Jurkat, Clone E6-1 (cell line): ENCODE data around the gene RIC3.
"Not testable (repeated sequence)": the region's sequence is repeated elsewhere in the genome, so short reads cannot be mapped to it uniquely, and the experiment has no call there.

ENCODE experiments used
- DNase-seq: peaks from one replicate; pipeline ENCODE4 v3.0.0-alpha.2; 2011; ENCODE audit warnings: low read depth, low spot score
- H3K4me3 ChIP-seq: 2 replicates; pipeline ENCODE4 v1.5.1; 2011; ENCODE audit warnings: mild to moderate bottlenecking, low read length, control low read depth, moderate library complexity

Gene RIC3

DNA sequence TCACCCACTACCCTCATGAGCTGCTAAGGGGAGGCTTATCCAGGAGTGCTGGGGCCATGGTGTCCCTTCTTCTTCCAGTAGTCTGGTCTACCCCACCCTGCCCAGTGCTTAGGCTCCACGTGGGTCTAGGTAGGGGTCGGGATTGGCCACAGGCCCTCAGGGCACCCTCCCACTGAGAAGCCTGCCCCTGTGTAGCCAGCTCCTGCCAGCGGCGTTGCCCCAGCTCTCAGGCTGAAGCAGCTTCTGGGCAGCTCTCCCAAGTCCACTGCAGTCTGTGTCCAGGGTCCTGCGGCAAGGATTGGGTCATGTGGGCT is 24.0 kb upstream of the RIC3 start:
- no peak overlapping the region for H3K4me3 ChIP-seq
- DNase-seq: no peak

DNA sequence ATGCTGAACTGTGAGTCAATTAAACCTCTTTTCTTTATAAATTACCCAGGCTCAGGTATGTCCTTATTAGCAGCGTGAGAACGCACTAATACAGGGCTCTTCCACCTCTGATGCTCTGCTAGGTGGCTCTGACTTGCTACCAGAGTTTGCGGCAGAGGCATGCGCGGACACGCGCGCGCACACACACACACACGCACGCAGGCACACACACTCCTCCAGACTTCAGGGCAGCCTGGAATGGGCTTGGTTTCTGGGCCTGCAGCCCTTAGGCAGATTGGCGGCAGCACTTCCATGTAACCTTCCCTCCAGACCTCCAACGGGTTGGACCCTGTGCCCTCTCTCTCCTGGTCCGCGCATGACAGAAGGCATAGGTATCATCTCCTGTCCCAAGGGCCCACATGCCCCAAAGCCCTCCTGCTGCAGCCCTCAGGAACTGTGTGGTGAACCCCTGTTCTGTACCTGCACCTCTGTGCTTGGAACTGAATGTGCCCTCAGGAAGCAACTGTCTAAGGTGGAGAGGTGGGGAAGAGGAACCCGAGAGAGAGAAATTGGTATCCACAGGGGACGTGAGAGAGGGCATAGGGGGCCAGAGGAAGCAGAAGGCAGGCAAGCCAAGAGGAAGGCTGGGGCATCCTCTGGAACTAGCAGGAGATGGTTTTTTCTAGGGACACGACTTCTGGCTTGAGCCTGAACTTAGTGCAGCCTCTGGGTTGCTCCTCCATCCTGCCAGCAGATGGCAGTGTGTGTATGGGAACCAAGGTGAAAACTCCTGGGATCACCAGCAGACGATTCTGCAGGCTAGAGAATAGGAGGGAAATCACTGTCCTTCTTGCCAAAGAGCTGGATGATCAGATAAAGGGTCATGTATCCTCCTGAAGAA is 23.4 kb upstream of the RIC3 start:
- H3K4me3 ChIP-seq: no peak overlapping the region
- DNase-seq: peak; percentile 41

- no peak for DNase-seq
These were observed 21.6 kb upstream of the RIC3 start for GRCh38 chr11:8190431-8190830.

GRCh38 chr11:8186429-8186828 is 17.6 kb upstream of the RIC3 start:
- no peak for DNase-seq
- no peak overlapping the region for H3K4me3 ChIP-seq

More at GRCh38 chr11:8190431-8190830, 21.6 kb upstream of the RIC3 start:
- no peak overlapping the region for H3K4me3 ChIP-seq

DNA sequence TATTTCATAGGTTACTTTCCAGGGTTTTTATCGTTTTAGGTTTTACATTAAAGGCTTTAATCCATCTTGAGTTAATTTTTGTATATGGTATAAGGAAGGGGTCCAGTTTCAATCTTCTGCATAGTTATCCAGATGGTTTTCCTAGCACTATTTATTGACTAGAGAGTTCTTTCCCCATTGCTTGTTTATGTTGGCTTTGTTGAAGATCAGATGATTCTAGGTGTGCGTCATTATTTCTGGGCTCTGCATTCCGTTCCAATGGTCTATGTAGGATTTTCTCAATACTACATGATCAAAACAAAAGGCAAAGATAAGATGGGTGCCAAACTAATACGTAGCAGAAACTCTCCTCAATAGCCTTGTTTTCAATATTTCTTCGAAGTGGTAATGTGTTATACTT is 14.3 kb upstream of the RIC3 start:
- no peak overlapping the region for H3K4me3 ChIP-seq

GRCh38 chr11:8180469-8180868 is 11.6 kb upstream of the RIC3 start:
- DNase-seq: no peak
- H3K4me3 ChIP-seq: no peak overlapping the region

More for the DNA sequence above, 14.3 kb upstream of the RIC3 start:
- DNase-seq: no peak

GRCh38 chr11:8178297-8178696 is 9.5 kb upstream of the RIC3 start:
- no peak overlapping the region for H3K4me3 ChIP-seq
- DNase-seq: no peak

GRCh38 chr11:8177136-8177535 is 8.3 kb upstream of the RIC3 start:
- DNase-seq: no peak
- no peak overlapping the region for H3K4me3 ChIP-seq

DNA sequence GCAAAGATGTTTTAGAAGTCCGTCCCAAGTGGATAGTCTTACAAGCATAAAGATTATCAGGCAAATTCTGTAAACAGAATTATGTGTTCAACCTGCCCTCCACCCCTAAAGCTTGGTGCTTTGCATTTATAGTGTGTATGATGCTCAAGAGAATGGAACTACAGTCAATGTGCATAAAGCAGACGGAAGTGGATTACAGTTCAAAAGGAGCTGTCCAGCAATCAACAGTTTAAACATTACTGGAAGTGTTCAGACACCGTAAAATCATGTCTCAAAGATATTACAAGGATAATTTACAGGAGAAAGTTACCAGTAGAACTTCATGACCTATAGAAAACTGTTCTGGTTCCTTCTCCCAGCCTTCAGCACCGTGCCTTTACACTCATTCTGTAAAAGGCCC is 1.0 kb downstream of the RIC3 start:
- peak; percentile 8 for DNase-seq
- H3K4me3 ChIP-seq: no peak overlapping the region

DNA sequence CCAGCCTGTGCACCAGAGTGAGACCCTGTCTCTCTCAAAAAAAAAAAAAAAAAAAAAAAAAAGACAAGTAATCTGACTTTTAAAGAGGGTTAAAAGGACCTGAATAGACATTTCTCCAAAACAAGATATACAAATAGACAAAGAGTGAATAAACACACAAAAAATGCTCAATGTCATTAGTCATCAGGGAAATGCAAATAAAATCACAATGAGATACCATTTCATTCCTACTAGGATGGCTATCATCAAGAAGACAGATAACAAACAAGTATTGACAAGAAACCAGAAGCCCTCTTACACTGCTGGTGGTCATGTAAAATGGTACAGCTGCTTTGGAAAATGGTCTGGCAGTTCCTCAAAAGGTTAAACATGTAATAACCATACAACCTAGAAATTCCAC is 4.1 kb downstream of the RIC3 start:
- DNase-seq: no peak
- no peak overlapping the region for H3K4me3 ChIP-seq

GRCh38 chr11:8161627-8162304 is 7.1 kb downstream of the RIC3 start:
- not testable (repeated sequence) for H3K4me3 ChIP-seq, DNase-seq

DNA sequence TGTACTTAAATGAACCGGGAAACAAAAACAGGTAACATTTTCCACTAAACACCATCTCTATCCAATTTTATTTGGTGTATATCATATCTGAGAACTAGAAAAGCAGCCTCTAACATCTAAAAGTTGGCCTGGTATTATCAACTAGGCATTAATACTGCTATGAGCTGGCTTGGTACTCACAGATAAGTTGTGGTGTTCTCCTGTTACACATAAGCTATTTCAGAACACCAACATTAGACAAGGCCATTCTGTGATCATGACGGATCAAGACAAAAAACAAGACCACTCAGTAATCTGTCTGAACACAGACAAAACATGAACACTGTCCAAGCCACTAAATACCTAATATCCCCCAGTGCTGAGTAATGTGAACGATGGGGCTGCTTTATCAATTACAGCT is 11.9 kb downstream of the RIC3 start:
- DNase-seq: no peak
- no peak overlapping the region for H3K4me3 ChIP-seq

- no peak for DNase-seq
These were observed 19.1 kb downstream of the RIC3 start for GRCh38 chr11:8149726-8150125.

DNA sequence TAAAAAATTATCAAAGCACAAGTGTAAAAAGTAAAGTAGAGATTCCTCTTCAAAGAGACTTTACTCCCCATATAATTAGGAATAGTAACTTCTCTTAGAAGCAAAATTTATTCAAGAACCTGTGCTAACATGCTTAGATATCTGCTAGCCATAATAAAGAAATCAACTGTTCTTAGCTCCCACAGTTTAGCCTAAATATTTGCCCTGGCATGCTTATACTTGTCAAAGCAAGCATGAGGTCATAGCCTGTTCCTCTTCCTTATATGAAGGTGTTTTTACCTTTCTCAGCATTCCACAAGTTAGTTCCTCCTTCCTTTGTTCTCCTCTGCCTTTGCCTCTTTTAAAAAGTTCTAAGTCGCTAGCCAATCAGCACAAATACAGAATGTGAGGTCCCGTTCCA is 30.3 kb downstream of the RIC3 start:
- H3K4me3 ChIP-seq: no peak overlapping the region
- DNase-seq: no peak

More at GRCh38 chr11:8149726-8150125, 19.1 kb downstream of the RIC3 start:
- H3K4me3 ChIP-seq: no peak overlapping the region

DNA sequence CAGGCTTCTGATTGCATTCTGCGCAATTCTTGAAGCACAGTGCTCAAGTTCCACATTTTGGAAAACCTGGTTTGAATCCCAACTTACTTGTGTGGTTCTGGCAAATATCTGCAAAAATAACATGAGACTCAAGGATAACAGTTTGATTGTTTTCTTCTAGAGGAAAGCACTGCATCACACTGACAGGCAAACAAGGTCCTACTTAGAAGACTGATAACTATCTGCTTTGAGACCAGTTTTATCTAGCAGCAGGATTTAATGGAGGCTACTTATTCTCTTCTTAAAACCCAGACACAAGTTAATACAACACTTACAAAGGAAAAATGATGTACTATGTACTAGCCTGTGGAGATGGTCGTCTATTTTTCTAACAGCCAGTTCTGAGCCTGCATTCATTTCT is 41.4 kb downstream of the RIC3 start:
- DNase-seq: no peak
- H3K4me3 ChIP-seq: no peak overlapping the region

- DNase-seq: no peak
- H3K4me3 ChIP-seq: no peak overlapping the region
These were observed 42.1 kb downstream of the RIC3 start for GRCh38 chr11:8126649-8127289.

- H3K4me3 ChIP-seq: no peak overlapping the region
- no peak for DNase-seq
These were observed 46.6 kb downstream of the RIC3 start for GRCh38 chr11:8122173-8122764.

GRCh38 chr11:8111636-8112035 is 57.2 kb downstream of the RIC3 start:
- DNase-seq: no peak
- no peak overlapping the region for H3K4me3 ChIP-seq

DNA sequence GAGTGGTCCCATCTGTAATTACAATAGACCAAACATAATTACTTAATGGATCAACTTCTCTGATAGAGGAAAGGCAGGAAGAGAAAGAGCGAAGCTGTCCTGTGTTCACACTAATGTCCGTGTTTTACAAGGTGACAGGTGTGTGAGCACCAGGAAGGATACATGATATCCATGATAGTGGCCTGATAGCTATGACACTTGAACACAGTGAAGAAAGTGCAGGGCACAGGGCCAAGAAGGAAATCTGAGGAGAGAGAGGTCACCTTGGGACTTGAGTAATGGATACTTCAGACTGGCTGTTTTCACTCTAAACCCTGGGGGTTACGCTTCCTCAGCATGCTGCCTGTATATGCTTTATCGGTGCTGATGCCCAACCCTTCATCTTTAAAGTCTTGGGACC is 58.4 kb downstream of the RIC3 start:
- no peak for DNase-seq
- H3K4me3 ChIP-seq: no peak overlapping the region

GRCh38 chr11:8109675-8110074 is 59.1 kb downstream of the RIC3 start:
- no peak for DNase-seq
- H3K4me3 ChIP-seq: no peak overlapping the region
